GM18519 (cell line): Measurements from ENCODE around the gene EHF.

Experiments
- ATAC-seq: cut with Tn5 transposase; IDR thresholded peaks from one replicate; pipeline ENCODE4 v1.9.1; 2021; ENCODE audit warnings: mild to moderate bottlenecking, moderate library complexity; ENCODE audit not compliant: unreplicated experiment, low FRiP score

Gene EHF

DNA sequence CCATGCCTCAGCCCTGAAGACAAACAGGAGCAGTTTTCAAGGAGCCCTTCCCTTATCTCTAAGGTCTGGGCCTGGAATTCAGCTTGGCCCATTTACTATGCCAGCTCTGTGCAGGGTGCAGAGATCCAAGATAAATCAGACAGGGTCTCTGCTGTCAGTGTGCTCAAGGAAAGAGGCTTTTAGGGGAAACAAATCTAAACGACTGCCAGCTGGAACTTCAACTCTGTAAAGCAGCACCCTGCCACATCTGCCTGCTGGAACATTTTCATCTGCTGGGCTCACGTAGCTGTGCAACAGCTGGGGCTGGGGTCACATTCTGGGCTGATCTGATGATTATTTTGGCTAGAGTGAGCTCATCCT lies 19.8 kb upstream of the EHF start:
- ATAC-seq = no peak

DNA sequence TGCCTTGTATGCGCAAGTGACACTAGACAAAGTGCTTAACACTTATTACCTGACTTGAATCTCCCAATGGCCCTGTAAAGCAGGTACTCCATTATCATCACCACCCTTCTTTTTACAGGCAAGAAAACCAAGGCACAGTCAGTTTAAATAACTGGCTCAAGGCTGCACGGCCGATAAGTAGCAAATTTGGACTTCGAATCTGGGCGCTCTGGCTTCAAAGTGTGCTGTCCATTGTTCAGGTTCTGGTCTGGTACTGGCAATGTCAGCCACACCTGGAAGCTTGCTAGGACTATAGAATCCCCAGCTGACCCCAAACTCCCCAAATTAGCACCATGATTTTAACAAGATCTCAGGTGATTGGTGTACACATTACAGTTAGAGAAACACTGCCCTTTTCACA lies 19.3 kb upstream of the EHF start:
- ATAC-seq = no peak

DNA sequence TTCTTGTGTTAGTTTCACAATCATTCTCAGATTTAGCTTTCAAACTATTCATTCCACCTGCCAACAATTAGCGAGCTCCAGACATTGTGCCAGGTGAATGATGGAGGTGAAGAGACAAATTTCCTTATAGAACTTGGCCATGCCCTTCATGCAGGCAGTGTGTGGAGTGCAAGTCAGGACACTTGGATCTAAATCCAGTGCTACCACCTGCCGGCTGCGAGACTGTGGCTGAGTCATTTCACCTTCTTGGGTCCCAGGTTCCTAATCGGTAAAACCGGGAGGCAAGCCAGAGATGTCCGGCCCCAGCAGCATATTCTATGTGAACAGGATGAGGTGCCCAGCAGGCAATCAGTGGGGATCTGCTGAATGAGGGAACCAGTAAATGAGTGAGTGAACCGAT lies 18.6 kb upstream of the EHF start:
- ATAC-seq = no peak

DNA sequence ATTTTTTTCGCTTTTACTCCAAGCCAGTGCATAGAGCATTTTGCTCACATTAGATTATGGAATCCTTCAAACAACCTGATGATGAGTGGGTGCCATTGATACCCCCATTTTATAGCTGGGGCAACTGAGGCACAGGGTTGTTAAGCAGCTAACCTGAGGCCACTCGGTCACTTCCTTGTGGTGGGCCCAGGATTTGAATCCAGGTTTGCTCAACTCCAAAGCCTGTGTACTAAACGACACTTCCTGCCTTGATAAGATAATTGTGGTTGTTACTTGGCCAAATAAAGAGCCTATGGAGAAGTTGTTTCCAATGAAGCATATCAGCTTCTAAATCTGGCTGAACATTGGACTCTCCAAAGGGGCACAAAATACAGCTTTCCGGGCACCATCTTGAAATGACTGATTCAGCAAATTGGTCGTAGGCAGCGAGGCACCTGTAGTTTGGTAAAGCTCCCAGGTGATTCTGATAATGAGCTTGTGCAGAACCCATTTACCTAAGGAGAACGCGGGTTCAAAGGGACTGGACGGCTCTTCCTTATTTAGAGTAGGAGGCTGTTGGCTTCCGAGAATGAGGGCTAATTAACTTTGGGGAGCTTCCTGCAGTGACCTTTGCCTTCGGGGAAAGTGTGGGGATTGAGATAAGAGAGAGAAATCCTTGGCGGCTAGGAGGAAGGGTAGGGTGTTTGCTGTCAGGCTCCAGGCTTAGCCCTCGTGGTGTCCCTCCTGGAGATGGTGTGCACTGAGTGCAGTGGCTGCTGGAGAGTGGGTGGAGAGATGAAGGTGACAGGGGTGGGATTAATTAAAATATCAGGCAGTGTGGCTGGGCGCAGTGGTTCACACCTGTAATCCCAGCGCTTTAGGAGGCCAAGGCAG lies 17.5 kb upstream of the EHF start:
- no peak for ATAC-seq

DNA sequence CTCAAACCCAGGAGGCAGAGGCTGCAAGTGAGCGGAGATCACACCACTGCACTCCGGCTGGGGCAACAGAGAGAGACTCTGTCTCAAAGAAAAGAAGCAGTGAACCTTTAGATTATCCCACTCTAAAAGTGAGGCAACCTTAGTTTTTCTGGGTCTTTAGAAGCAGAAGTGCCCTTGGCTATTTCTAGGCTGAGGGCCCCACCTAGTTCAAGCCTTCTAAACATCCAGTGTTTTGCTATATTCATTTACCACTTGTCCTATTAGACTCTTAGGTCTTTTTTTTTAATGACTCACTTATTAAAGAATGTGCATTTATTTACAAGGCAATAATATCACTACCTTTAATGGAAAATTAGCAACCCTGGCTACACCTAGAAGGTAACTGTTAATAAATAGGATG lies 16.7 kb upstream of the EHF start:
- ATAC-seq = no peak

DNA sequence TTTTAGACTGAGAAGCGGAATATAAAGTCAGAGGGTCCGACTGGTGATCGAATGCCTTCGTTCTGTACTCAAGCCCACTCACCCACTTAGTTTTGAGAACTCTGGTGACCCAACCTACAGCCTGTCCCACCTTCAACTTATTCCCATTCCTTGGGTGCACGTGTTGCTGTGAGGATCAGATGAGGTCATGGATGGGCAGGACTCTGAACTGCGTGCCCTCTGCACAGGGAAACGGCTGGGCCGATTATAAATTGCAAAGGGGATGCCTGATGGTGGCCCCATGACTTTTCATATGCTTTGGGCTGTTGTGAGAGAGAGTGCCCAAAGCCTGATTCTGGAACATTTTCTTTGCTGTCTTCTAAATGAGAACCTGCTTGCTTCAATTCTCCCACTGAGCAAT lies 16.0 kb upstream of the EHF start:
- no peak for ATAC-seq

DNA sequence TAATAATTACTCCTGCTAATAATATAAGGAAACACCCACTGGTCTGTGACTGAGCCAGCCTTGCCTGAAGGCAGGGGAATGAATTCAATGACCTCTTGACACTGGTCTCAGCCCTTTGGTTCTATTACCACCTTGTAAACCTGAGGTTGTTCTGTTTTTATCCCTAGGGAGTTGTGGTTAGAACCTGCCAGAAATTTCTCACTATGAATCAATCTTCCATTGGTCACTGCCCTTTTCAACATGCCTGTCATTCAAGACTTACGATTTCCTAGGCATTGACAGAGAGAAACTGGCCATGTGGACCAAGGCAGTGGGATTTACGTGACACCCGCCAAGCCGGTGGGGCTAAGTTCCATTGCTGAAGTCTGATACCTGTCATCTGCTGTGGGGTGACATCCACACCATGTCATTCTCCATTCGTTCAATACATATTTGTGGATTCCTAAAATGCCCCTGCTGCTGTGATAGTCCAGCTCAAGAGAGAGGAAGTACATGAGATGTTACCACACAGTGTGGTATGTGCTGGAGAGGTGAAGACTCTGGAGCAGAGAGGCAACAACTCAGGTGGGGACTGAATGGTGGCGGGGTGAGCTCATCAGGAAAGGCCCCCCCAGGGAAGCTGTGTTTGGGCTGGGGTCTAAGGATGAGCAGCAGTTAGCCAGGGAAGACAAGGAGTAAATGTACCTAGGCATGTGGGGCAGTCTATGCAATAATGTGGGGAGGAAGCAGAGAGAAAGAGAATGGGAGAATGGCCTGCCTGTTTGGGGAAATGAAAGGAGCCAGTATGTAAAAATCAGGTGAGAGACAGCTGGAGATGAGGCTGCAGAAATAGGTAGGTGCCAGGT lies 15.2 kb upstream of the EHF start:
- ATAC-seq = no peak

DNA sequence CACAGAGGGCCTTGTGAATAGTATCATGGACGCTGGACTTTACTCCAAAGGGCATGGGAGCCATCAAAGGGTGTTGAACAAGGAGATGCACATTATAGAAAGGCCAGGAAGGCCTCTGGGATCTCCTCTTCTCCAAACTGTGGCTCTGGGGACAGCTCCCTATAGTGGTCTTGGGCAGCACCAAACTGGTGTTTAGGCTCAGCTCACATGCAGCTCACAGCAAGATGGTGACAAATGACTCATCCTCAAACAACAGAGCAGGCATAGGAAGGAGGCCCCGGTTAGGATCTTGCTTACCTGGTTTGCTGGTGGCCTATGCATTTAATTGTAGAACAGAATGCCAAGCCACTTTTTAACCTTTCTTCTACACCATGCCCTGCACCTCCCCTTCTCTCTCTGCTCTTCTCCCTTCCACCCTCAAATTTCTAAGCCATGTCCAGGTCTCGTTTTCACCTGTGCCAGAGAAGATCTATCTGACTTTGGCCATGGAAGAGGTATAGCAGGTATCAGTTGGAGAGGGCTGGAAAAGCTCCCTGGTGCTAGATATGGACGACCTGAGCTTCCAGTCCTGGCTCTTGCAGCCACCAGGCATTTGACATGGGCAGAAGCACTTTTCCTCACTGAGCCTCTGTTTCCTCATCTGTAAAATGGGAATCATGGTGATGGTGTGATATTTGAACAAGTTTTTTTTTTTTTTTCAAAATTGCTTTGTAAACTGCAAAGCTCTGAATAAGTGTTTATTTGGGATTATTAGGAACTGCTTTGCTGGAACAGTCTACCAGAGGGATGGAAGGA lies 14.4 kb upstream of the EHF start:
- ATAC-seq = no peak

DNA sequence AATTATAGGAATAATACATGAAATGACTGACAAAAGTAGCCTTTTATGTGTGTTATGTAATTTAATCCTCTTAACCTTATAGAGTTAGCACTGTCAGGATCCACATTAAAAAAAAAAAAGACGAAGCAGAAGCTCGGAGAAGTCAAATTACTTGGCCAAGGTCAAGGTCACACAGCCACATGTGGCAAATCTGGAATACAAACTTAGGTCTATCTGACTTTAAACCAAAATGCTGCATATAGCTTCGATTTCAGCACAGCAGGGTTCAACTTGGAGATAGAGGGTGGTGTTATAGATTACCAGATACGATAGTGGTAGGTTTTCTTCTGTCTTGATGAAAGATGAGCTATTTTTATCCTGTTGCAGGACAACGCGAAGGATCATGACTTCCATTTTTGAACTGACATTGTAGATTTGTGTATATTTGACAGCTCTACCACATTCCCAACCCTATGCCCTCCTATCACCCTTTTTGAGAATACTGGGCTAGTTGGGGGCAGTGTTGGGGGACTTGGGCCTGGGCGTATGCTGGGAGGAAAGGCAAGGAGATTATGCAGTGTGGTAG lies 11.6 kb upstream of the EHF start:
- ATAC-seq = no peak

DNA sequence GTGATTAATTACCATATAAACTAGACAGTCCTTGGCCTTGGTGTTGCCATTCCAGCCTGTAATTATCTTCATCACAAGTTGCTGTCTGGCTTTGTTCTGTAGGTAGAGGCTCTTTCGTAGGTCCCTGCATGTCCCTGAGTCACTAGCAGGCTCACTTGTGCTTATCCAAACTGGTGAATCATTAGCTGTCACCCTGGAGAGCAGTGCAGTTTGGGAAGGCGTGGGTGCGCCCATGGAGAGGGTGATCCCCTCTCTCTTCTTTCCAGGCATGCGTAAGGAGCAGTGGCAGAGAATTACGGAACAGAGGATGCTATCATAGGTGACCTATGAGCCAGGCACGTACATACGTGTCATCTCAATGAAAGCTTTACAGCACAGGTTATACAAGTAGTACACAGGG lies 11.0 kb upstream of the EHF start:
- ATAC-seq = no peak

DNA sequence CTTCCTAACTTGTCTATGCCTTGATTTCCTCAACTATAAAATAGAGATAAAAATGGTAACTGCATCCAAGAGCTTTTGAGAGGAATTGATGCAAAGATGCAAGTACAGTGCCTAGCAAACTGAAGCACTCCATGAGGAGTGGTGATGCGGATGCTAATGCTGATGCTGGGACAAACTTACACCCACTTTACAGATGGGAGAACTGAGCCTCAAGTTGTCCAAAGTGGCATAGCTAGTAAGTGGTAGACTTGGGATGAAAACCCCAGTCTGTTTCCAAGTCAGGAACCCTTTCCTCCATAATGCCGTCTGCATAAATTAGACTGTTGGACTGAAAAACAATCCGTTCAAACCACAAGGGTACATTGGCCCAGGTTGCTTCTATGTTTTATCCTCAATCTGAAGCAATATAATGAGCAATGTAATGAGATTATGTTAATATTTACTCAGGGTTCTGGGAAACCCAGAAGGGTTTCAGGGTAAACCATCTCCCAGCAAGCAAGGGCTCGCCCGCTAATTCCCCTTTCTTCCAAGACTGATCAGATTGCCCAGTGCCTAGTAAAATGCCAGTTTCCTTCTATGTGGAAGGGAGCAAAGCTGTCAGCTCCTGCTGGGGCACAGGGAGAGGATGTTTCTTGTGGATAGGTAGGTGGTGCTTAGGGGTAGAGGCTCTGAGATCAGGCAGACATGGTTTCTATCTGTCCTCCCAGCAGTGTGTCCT lies 10.4 kb upstream of the EHF start:
- no peak for ATAC-seq

DNA sequence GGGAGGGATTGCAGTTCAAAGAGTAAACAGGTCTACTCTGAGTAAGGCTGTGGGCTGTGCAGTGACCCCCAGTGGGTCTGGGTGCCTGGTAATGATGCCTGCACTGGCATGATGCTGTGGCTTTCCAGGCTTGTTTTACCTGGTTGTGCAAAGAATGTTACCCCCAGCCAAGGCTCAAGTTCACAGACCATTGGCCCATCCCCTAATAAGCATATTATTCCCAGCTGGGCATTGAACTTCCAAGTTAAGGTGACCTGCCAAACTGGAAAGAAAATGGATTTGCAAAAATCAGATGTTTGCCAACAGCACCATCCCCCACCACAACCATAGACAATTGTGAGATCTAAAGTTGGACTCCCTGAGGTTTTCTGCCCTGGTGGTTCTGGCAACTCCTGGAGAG lies 7.9 kb upstream of the EHF start:
- no peak for ATAC-seq

DNA sequence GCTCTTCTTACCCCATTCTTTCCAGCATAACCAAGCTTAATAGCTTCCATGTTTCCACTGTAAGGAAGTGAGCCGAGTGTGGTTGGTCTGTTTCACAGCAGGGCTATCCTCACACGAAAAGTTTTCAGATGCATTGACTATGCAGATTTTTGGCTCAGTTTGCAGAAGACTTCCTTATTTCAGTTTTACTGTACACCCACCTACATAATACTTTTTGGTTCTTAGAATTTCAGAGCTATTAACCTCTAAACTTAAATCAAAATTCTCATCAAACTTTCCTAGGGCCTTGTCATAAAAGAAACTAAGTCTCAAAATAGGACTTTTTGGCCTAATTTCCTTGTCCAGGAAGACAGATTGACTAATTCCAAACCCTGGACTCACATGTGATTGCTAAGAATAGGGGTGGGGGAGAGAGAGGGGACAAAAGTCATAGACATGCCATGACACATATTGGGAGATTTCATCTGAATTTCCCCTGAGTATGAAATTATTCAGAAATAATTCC lies 7.3 kb upstream of the EHF start:
- peak; percentile 93 for ATAC-seq

DNA sequence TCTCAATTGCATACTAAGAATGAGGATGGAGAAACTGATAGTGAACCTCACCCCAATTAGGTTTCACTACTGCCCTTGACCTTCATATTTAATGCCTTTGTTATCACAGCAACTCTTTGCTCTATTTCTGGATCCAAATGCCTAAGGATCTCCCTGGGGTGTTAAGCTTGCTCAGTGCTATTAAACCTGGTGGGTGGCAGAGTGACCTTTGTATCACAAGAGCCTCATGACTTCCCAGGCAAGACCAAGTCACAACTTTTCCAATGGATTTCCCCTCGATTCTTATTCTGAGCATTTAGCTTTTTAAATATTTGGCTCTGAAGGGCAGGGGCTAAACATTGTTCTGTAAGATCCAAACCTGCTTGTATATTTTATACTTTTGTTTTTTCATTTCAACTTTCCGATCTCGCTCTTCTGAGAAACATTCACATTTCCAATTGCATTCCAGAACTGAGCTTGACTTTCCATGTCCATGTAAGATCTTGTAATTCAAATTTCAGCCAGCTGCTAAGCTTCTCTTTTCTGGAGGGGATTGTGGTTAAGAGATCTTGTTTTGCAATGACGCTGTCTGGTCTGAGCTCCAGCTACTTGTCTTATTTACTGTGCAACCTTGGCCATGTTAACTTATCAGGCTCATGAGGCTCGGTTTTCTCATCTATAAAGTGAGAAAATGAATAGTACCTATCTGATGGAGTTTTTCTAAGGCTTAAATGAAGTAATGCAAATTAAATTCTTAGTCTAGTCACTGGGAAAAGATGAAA lies 6.4 kb upstream of the EHF start:
- ATAC-seq = peak; percentile 48

DNA sequence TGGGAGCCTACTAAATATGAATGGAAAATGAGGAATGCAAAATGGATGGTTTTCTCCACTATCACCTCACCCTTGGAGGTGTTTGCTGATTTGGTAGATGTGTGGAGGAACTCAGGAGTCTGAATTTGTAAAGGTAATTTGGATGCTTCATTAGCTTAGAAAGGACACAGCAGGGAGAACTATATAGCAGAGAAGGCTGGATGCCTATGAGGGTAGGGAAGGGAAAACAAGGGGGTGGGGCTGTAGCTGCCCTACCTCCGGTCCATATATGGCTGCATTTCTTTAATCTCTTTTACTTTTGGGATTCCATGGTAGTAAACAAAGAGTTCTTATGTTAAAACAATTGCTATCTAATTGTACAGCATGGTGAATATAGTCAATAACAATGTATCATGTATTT lies 4.8 kb upstream of the EHF start:
- ATAC-seq = no peak

DNA sequence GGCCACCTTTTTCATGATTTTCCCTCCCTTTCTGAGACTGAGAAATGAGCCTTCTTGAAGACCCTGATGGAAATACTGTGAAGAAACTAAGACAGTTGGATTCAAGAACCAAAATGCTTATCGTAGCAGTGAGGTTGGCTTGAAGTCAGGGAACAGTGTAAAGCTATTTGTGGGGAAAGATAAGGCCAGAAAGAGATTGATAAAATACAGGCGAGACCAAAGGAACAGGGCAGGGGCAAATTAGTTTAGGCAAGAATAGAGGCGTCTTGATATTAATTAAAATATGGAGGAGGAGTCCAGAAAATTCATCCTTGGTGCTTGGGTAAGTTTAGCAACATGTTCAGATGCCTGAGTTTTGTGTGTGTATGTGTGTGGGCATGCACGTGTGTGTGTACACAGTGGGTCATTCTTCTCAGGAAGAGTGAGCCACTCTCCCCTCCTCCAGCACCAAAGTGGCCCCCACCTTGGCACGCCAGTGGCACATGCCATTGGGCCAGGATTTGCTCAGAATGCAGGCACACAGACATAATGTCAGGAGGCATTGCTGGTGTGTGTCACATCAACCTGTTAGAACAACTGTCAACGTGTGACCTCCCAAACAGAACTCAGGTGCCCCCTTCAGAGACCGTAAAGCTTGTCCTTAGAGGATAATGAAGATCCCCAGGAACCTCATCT lies 3.9 kb upstream of the EHF start:
- no peak for ATAC-seq

DNA sequence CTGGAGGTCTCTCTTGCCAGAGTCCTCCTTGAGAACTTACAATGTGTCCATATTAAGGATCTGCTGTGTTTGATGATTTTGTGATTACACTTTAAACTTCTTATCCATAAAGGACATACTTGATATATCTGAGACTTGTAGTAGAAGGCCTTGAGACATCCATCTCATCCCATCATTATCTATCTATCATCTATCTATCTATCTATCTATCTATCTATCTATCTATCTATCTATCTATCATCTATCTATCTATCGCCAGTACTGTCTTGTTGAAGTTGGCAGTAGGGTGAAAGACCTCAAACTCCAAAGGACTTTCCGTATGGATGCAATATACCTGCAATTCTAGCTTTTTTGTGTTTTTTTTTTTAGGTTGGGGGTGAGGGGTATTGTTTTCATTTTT lies 2.5 kb upstream of the EHF start:
- no peak for ATAC-seq

DNA sequence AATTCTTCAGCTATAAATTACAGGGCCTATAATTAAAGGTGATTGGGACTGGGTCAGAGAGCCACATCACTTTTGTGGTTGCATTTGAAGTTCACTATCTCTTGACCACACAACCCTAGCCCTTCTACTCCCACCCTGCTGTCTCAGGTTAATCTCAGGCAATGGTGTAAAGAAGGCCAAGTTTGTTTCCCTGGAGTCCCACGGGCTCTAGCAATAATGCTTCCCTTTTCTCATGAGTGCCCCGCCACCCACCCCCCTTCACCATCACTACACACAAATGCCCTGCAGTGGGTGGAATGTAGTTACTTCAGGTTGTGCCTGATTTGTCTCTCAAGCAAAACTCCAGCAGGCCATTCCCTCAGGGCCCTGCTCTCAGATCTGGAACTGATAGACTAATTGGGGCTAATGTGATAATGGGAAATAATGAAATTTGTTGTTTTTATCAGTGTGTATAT lies 1.8 kb upstream of the EHF start:
- no peak for ATAC-seq

DNA sequence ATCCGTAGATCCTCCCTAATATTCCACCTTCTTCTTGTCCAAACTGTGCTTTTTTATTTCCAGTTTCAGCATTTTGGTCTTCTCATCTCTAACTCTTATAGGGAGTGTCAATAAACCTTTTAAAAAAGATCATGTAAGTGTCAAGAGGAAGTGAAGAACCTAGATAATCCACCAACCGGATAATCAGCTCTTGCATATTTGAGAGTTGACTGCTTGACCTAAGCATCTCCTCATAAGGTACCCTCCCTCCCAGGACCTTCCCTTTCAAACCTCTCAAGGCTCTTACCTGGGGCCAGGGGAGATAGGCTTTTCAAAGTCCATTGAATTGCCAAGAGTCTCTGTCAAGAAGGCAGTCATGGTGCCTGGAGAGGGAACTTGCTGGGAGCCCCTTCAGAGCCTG lies 691 bp upstream of the EHF start:
- ATAC-seq = no peak
